GM23338 (cell line): ENCODE measurements around the gene SARNP. TPM values are rescaled to one million over a fixed set of nuclear protein-coding genes. Genes with fewer than 3 reads are reported as not detected.

Experiments used
- ATAC-seq: fragments of 200-7000 bp; cut with Tn5 transposase; 3 replicates; pipeline ENCODE4 v1.9.1; 2020
- DNase-seq: peaks from one replicate; pipeline ENCODE4 v3.0.0-alpha.2; 2015; ENCODE audit warnings: low spot score
- H2AFZ ChIP-seq: fragments of 200-600 bp; sonication (generic); 2 replicates; pipeline ENCODE4 v1.8.0; 2016; ENCODE audit warnings: antibody characterized with exemption, mild to moderate bottlenecking, moderate library complexity
- H3F3A ChIP-seq: fragments of 200-600 bp; sonication (generic); replicated peaks from 2 replicates; pipeline ENCODE4 v1.8.0; 2017; ENCODE audit warnings: antibody characterized with exemption, mixed run types, low read depth
- H3K27ac ChIP-seq: fragments of 200-600 bp; sonication (generic); 2 replicates; pipeline ENCODE4 v1.6.1; 2016; ENCODE audit warnings: low read depth
- H3K27me3 ChIP-seq: fragments of 200-600 bp; sonication (generic); 2 replicates; pipeline ENCODE4 v1.8.0; 2016; ENCODE audit warnings: mild to moderate bottlenecking, mixed run types, moderate library complexity; ENCODE audit not compliant: insufficient read depth
- H3K36me3 ChIP-seq: fragments of 200-600 bp; sonication (generic); 2 replicates; pipeline ENCODE4 v1.8.0; 2016; ENCODE audit warnings: mild to moderate bottlenecking; ENCODE audit not compliant: insufficient read depth
- H3K4me1 ChIP-seq: fragments of 200-600 bp; sonication (generic); 2 replicates; pipeline ENCODE4 v1.8.0; 2016; ENCODE audit warnings: mild to moderate bottlenecking, moderate library complexity; ENCODE audit not compliant: insufficient read depth
- H3K4me2 ChIP-seq: fragments of 200-600 bp; sonication (generic); 2 replicates; pipeline ENCODE4 v1.7.1; 2017; ENCODE audit warnings: mixed run types
- H3K4me3 ChIP-seq: fragments of 200-600 bp; sonication (generic); 2 replicates; pipeline ENCODE4 v1.6.1; 2016; ENCODE audit warnings: mixed run types
- H3K79me2 ChIP-seq: fragments of 200-600 bp; sonication (generic); replicated peaks from 2 replicates; pipeline ENCODE4 v1.8.0; 2017; ENCODE audit warnings: mild to moderate bottlenecking; ENCODE audit not compliant: insufficient read depth
- H3K9me2 ChIP-seq: fragments of 200-600 bp; sonication (generic); 2 replicates; pipeline ENCODE4 v1.8.0; 2017; ENCODE audit not compliant: insufficient read depth
- H4K20me1 ChIP-seq: fragments of 200-600 bp; sonication (generic); replicated peaks from 2 replicates; pipeline ENCODE4 v1.8.0; 2017; ENCODE audit warnings: mild to moderate bottlenecking; ENCODE audit not compliant: insufficient read depth
- H3K27ac Mint-ChIP-seq: 2 replicates; pipeline ENCODE4 v1.8.0; 2020; ENCODE audit warnings: inconsistent platforms, mild to moderate bottlenecking, moderate library complexity, mixed read lengths
- H3K27me3 Mint-ChIP-seq: 3 replicates; pipeline ENCODE4 v1.8.0; 2022; ENCODE audit warnings: low read depth, mild to moderate bottlenecking, moderate library complexity, mixed read lengths, inconsistent platforms; ENCODE audit not compliant: insufficient read depth, poor library complexity
- H3K36me3 Mint-ChIP-seq: 3 replicates; pipeline ENCODE4 v1.8.0; 2021; ENCODE audit warnings: low read depth, mild to moderate bottlenecking, inconsistent platforms, moderate library complexity, mixed read lengths
- H3K4me1 Mint-ChIP-seq: 3 replicates; pipeline ENCODE4 v1.8.0; 2020; ENCODE audit warnings: mild to moderate bottlenecking, inconsistent platforms, mixed read lengths
- H3K4me3 Mint-ChIP-seq: 3 replicates; pipeline ENCODE4 v1.8.0; 2021; ENCODE audit warnings: moderate library complexity, mild to moderate bottlenecking, inconsistent platforms, mixed read lengths
- H3K9me3 Mint-ChIP-seq: 3 replicates; pipeline ENCODE4 v1.8.0; 2020; ENCODE audit warnings: moderate library complexity, mild to moderate bottlenecking, inconsistent platforms, mixed read lengths
- CREB1 ChIP-seq: fragments of 250-450 bp; sonication (Bioruptor Pico); IDR thresholded peaks from 2 replicates; pipeline ENCODE4 v1.5.0; 2020; ENCODE audit warnings: low read depth, mild to moderate bottlenecking, moderate library complexity
- CTCF ChIP-seq, 2 experiments: fragments of 200-600 bp in 1 of 2; sonication (generic) in 1 of 2; conservative IDR thresholded peaks; 2 replicates each; pipeline versions ENCODE4 v1.5.1 to v1.6.1; 2016 to 2017; ENCODE audit warnings: antibody characterized with exemption in 2 of 2, low read depth in 2 of 2, mild to moderate bottlenecking in 2 of 2, moderate library complexity in 1 of 2
- EZH2 ChIP-seq: fragments of 200-600 bp; sonication (generic); IDR thresholded peaks from one replicate; pipeline ENCODE4 v1.8.0; 2017; ENCODE audit warnings: antibody characterized with exemption, mild to moderate bottlenecking, low read depth; ENCODE audit not compliant: unreplicated experiment
- NANOG ChIP-seq: IDR thresholded peaks from 2 replicates; pipeline ENCODE4 v1.6.1; 2016; ENCODE audit warnings: antibody characterized with exemption, borderline replicate concordance
- STAT1 ChIP-seq: IDR thresholded peaks from one replicate; pipeline ENCODE4 v1.6.1; 2016; ENCODE audit warnings: antibody characterized with exemption; ENCODE audit not compliant: unreplicated experiment
- ZNF462 ChIP-seq: fragments of 250-450 bp; sonication (Bioruptor Pico); IDR thresholded peaks from 2 replicates; pipeline ENCODE4 v1.5.0; 2020; ENCODE audit warnings: mild to moderate bottlenecking, moderate library complexity
- polyA plus RNA-seq: library from polyadenylated mRNA; unstranded; fragments of >200 nt; fragmentation: Nextera tagmentation; extraction: Ambion mirVana; gene quantifications from 2 replicates; pipeline ENCODE4 v1.2.1, GENCODE V29; 2016
- total RNA-seq: library from RNA; depleted of rRNA; stranded (reverse); fragments of >200 nt; shearing (Covaris generic); gene quantifications from 2 replicates; pipeline ENCODE4 v1.2.3, GENCODE V29; 2014

SARNP gene
- total and polyA plus RNA-seq, 2 experiments from 2014 or later, result 96.0 to 313 TPM

GRCh38 chr12:55720894-55721444, 96.6 kb downstream of the SARNP start (continued):
- TF ChIP-seq ZNF462 (CRISPR knock-in tag), result no peak

GRCh38 chr12:55720071-55720564, 97.4 kb downstream of the SARNP start, which contains the start of gene RDH5:
Gene RDH5 (plus strand): TSS chr12:55720393. CDS start chr12:55721185, 792 bp downstream.
- peaks cover 10% of the 10 kb centered on the region; the same call in 1 of the 2 replicates for H3K79me2 ChIP-seq
- H3F3A ChIP-seq, result peaks cover 18% of the 10 kb centered on the region; the same call in 1 of the 2 replicates
- H2AFZ ChIP-seq, result no peak within 1 kb of the TSS
- H3K36me3 ChIP-seq, result 0 out of 2 replicates have a peak, but pooled peaks cover 2% of the 10 kb centered on the region
- no peaks in the 10 kb centered on the region for H3K9me2 ChIP-seq
- no peak within 1 kb of the TSS for H3K4me2 ChIP-seq
- Mint-ChIP-seq H3K27me3 (peaks cover 28% of the 10 kb centered on the region), H3K4me1 (peaks cover 38% of the 10 kb centered on the region), H3K4me3 (no peak within 1 kb of the TSS), H3K9me3 (peaks cover 6% of the 10 kb centered on the region; the same call in 2 of the 3 replicates), H3K27ac (0 out of 2 replicates have a peak within 1 kb of the TSS, but pooled peaks have one; percentile 96), H3K36me3 (peaks cover 21% of the 10 kb centered on the region)
- H3K27me3 ChIP-seq, result no peaks in the 10 kb centered on the region
- H3K27ac ChIP-seq, result no peak within 1 kb of the TSS; the same call in 1 of the 2 replicates
- DNase-seq (no peak), ATAC-seq (no peak)
- H3K4me3 ChIP-seq, result no peak within 1 kb of the TSS
- 0 out of 2 replicates have a peak, but pooled peaks cover 4% of the 10 kb centered on the region for H4K20me1 ChIP-seq
- H3K4me1 ChIP-seq, result peaks cover 35% of the 10 kb centered on the region
- no peak for TF ChIP-seq CTCF (conservative IDR thresholded peaks at IDR 0.05; ENCODE audit: low read depth in 2 of 2)
- TF ChIP-seq CREB1 (CRISPR knock-in tag), result no peak
- TF ChIP-seq STAT1, result no peak
- TF ChIP-seq NANOG, result no peak
- no peak for TF ChIP-seq EZH2
- no peak for TF ChIP-seq ZNF462 (CRISPR knock-in tag)
